Measurements from ENCODE around the gene UFSP1.
"Not testable (repeated sequence)": the region's sequence is repeated elsewhere in the genome, so short reads cannot be mapped to it uniquely, and the experiment has no call there.

Gene UFSP1

DNA sequence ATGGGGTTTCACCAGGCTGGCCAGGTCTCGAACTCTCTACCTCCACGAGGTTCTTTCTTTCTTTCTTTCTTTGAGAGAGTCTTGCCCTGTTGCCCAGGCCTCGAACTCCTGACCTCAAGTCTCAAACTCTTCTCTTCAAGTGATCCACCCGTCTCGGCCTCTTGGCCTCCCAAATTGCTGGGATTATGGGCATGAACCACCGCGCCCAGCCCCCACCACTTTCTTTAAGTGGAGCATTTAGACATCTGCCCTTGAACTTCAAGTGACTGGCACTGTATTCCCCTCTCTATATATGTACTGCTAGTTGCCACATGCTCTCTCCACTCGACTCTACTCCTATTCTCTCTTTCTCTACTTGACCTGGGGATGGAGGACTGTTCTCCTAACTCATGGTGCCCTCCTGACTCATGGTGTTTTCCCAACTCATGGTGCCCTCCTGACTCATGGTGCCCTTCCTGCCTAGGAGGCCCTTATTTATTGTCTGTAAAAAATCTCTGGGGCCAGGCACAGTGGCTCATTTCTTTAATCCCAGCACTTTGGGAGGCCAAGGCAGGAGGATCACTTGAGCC lies 25.4 kb upstream of the UFSP1 start:
- Histone ChIP-seq H3K27ac (no peak overlapping the region), H3K27me3 (peaks cover 0 to 31% of the 10 kb centered on the region in 2 donors), H3K9me3 (no peaks in the 10 kb centered on the region), H3K4me1 (no peaks in the 10 kb centered on the region), H3K36me3 (no peaks in the 10 kb centered on the region), H3K4me3 (no peak overlapping the region)
- intact Hi-C loops (cut with DNase I; ENCODE audit: low total_unique reads) = no loop called here
- DNase-seq = no peak
- TF ChIP-seq, protein P1, sequence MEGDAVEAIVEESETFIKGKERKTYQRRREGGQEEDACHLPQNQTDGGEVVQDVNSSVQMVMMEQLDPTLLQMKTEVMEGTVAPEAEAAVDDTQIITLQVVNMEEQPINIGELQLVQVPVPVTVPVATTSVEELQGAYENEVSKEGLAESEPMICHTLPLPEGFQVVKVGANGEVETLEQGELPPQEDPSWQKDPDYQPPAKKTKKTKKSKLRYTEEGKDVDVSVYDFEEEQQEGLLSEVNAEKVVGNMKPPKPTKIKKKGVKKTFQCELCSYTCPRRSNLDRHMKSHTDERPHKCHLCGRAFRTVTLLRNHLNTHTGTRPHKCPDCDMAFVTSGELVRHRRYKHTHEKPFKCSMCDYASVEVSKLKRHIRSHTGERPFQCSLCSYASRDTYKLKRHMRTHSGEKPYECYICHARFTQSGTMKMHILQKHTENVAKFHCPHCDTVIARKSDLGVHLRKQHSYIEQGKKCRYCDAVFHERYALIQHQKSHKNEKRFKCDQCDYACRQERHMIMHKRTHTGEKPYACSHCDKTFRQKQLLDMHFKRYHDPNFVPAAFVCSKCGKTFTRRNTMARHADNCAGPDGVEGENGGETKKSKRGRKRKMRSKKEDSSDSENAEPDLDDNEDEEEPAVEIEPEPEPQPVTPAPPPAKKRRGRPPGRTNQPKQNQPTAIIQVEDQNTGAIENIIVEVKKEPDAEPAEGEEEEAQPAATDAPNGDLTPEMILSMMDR (IDR thresholded peaks at IDR 0.05) = no peak

DNA sequence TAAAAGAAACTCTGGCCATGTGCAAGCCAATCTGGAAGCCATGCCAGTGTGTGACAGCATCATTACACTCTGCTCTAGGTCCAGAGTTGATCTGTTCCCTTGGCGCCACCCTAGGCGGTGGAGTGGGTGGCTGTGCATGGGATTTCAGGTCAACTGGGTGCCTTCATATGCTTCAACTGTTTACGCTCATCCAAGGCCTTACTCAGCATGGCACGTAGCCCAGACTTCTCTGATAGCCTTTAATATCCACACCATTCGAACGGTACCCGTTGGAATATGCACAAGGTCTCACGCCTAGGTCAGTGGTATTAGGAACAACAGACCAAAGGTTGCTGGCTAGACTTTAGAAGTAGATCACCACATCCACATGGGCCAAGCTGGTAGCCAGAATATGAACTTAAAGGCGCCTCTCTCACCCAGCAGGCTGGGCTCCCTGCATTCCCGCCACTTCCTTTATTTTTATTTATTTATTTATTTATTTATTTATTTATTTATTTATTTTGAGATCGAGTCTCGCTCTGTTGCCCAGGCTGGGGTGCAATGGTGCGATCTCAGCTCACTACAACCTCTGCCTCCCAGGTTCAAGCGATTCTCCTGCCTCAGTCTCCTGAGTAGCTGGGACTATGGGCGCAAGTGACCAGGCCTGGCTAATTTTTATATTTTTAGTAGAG lies 24.8 kb upstream of the UFSP1 start:
- H3K9me3 ChIP-seq = no peaks in the 10 kb centered on the region
- no peak overlapping the region for H3K4me3 ChIP-seq
- no peak overlapping the region for H3K27ac ChIP-seq
- H3K27me3 ChIP-seq = peaks cover 0 to 31% of the 10 kb centered on the region in 2 donors
- TF ChIP-seq, protein P1 (IDR thresholded peaks at IDR 0.05) = no peak
- DNase-seq = no peak
- intact Hi-C loops (cut with DNase I; ENCODE audit: low total_unique reads) = no loop called here
- no peaks in the 10 kb centered on the region for H3K4me1 ChIP-seq
- no peaks in the 10 kb centered on the region for H3K36me3 ChIP-seq

DNA sequence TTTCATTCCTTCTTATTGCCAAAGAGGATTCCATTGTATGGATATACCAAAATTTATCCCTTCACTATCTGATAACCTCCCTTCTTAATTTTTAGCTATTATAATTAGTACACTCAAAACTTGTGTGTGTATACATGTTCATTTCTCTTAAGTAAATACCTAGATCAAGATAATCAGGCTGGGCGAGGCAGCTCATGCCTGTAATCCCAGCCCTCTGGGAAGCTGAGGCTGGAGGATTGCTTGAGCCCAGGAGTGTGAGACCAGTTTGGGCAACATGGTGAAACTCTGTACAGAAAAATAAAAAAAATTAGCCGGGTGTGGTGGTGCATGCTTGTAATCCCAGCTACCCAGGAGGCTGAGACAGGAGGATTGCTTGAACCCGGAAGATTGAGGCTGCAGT lies 22.0 kb upstream of the UFSP1 start:
- peaks cover 0 to 28% of the 10 kb centered on the region in 2 donors for H3K27me3 ChIP-seq
- H3K4me1 ChIP-seq = no peaks in the 10 kb centered on the region
- TF ChIP-seq, protein P1 (IDR thresholded peaks at IDR 0.05) = no peak
- no peaks in the 10 kb centered on the region for H3K36me3 ChIP-seq
- no peak for DNase-seq
- H3K4me3 ChIP-seq = no peak overlapping the region
- H3K27ac ChIP-seq = no peak overlapping the region
- no peaks in the 10 kb centered on the region for H3K9me3 ChIP-seq
- intact Hi-C loops (cut with DNase I; ENCODE audit: low total_unique reads) = no loop called here

DNA sequence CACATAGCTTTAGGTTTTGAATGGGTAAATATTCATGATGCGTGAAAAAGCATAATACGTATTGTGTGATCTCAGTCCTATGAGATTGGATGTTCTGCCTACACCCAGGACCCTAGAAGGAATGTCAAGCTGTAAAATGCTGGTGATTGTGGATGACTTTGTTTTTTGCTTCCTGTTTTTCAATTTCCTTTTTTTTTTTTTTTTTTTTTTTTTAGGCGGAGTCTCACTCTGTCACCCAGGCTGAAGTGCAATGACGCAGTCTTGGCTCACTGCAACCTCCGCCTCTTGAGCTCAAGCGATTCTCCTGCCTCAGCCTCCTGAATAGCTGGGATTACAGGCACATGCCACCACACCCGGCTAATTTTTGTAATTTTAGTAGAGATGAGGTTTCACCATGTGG lies 20.9 kb upstream of the UFSP1 start:
- H3K9me3 ChIP-seq; H3K4me1 ChIP-seq; DNase-seq; H3K27ac ChIP-seq; H3K4me3 ChIP-seq; H3K36me3 ChIP-seq; intact Hi-C loops (cut with DNase I; ENCODE audit: low total_unique reads): not testable (repeated sequence)
- peaks cover 0 to 24% of the 10 kb centered on the region in 2 donors for H3K27me3 ChIP-seq

DNA sequence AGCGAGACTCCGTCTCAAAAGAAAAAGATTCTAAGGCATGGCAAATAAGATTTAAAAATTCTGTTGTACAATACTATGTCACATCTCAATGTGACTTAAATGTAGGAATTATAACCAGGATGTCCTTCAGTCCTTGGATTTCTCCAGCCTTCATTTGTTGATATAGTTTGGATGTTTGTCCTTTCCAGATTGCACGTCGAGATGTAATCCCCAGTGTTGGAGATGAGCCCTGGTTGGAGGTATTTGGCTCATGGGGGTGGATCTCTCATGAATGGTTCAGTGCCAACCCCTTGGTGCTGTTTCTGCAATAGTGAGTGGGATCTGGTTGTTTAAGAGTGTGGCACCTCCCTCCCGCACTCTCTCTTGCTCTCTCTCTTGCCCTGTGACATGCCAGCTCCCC lies 19.0 kb upstream of the UFSP1 start:
- no peak for DNase-seq
- intact Hi-C loops (cut with DNase I; ENCODE audit: low total_unique reads) = no loop called here
- no peaks in the 10 kb centered on the region for H3K4me1 ChIP-seq
- H3K27me3 ChIP-seq = peaks cover 0 to 18% of the 10 kb centered on the region in 2 donors
- no peak overlapping the region for H3K4me3 ChIP-seq
- H3K36me3 ChIP-seq = no peaks in the 10 kb centered on the region
- TF ChIP-seq, protein P1 (IDR thresholded peaks at IDR 0.05) = no peak
- H3K9me3 ChIP-seq = no peaks in the 10 kb centered on the region
- H3K27ac ChIP-seq = no peak overlapping the region

DNA sequence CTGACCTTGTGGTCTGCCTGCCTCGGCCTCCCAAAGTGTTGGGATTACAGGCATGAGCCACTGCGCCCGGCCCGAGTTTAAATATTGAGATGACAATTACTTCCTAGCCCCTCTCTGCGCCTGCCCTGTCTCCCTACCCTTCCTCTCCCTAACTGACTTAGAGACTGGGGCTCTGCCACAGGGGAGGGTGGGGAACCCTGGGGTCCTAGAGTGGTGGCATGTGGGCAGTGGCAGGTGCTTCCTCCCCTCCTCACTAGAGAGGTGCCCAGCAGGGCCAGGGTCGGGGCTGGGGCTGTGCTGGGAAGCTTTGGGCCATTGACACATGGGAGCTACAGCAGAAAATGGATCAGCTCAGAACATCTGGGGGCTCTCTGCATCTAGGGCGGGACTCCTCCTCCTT lies 13.1 kb upstream of the UFSP1 start:
- Histone ChIP-seq H3K4me3 (no peak overlapping the region), H3K27ac (no peak overlapping the region), H3K36me3 (no peaks in the 10 kb centered on the region), H3K4me1 (peaks cover 0 to 1% (median 0%) of the 10 kb centered on the region in 4 donors), H3K27me3 (peaks cover 0 to 54% of the 10 kb centered on the region in 2 donors), H3K9me3 (no peaks in the 10 kb centered on the region)
- DNase-seq = no peak
- TF ChIP-seq, protein P1 (IDR thresholded peaks at IDR 0.05) = no peak
- intact Hi-C loops (cut with DNase I; ENCODE audit: low total_unique reads) = no loop called here
